ENCODE measurements around the gene RAD21L1.

Gene RAD21L1

GRCh38 chr20:1203630-1204029 is 22.2 kb upstream of the RAD21L1 start:
- no peak for TF ChIP-seq TAF1 (IDR thresholded peaks at IDR 0.05; ENCODE audit: low read depth)
- TF ChIP-seq RAD21 (IDR thresholded peaks at IDR 0.05; ENCODE audit: low read depth): no peak

DNA sequence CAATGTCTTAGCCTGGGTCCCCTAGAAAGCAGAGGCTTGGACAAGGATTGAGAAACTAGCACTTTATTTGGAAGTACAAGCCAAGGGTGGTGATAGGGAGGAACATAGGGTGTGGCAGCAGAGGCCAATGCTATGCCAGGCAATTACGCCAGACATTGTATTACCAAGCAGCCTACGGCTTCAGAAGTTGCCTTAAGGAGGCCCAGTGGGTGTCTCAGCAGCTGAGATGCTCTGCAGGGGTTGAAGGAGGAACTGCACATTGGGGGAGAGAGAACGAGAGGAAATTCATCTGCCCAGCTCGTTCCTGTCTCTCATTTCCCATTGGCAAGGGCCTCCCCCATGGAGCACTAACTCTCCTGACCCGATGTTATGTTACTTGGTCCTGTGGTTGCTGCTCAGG is 21.7 kb upstream of the RAD21L1 start:
- no peak for TF ChIP-seq EP300 (IDR thresholded peaks at IDR 0.05; ENCODE audit: borderline replicate concordance)
- TF ChIP-seq USF1 (IDR thresholded peaks at IDR 0.05): no peak
- no peak for TF ChIP-seq MAX (IDR thresholded peaks at IDR 0.05)
- TF ChIP-seq CEBPB (IDR thresholded peaks at IDR 0.05): no peak
- no peak for TF ChIP-seq NFIC (IDR thresholded peaks at IDR 0.05)
- TF ChIP-seq, protein P1, sequence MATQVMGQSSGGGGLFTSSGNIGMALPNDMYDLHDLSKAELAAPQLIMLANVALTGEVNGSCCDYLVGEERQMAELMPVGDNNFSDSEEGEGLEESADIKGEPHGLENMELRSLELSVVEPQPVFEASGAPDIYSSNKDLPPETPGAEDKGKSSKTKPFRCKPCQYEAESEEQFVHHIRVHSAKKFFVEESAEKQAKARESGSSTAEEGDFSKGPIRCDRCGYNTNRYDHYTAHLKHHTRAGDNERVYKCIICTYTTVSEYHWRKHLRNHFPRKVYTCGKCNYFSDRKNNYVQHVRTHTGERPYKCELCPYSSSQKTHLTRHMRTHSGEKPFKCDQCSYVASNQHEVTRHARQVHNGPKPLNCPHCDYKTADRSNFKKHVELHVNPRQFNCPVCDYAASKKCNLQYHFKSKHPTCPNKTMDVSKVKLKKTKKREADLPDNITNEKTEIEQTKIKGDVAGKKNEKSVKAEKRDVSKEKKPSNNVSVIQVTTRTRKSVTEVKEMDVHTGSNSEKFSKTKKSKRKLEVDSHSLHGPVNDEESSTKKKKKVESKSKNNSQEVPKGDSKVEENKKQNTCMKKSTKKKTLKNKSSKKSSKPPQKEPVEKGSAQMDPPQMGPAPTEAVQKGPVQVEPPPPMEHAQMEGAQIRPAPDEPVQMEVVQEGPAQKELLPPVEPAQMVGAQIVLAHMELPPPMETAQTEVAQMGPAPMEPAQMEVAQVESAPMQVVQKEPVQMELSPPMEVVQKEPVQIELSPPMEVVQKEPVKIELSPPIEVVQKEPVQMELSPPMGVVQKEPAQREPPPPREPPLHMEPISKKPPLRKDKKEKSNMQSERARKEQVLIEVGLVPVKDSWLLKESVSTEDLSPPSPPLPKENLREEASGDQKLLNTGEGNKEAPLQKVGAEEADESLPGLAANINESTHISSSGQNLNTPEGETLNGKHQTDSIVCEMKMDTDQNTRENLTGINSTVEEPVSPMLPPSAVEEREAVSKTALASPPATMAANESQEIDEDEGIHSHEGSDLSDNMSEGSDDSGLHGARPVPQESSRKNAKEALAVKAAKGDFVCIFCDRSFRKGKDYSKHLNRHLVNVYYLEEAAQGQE (IDR thresholded peaks at IDR 0.05; ENCODE audit: low read depth): no peak
- TF ChIP-seq TCF12 (IDR thresholded peaks at IDR 0.05; ENCODE audit: low read depth): no peak
- no peak for TF ChIP-seq EGR1 (IDR thresholded peaks at IDR 0.05)

DNA sequence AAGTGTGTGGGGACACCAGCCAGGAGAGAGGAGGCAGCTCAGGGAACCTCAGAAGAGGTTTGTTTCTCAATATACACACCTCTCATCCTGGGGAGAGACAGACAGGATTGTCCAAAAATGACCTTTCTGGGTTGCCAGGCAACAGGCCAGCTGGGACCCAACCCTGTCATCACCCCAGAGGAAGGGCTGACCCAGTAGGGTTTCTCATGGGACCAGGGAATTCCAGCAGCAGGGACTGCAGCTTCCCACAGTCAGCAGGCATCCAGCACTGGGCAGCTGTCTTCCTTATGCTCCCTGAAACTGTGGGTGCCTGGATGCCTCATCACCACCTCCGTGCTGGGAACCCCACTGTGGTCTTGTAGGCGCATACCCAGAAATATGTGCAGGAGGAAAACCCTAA is 21.3 kb upstream of the RAD21L1 start:
- no peak for TF ChIP-seq MAX (IDR thresholded peaks at IDR 0.05)
- TF ChIP-seq CREB1 (IDR thresholded peaks at IDR 0.05; ENCODE audit: low read depth): no peak
- TF ChIP-seq, protein P1 (IDR thresholded peaks at IDR 0.05; ENCODE audit: low read depth): no peak
- no peak for TF ChIP-seq CEBPB (IDR thresholded peaks at IDR 0.05)
- no peak for TF ChIP-seq EP300 (IDR thresholded peaks at IDR 0.05; ENCODE audit: borderline replicate concordance)
- TF ChIP-seq TEAD4 (IDR thresholded peaks at IDR 0.05): no peak
- TF ChIP-seq NFIC (IDR thresholded peaks at IDR 0.05): no peak
- no peak for TF ChIP-seq USF1 (IDR thresholded peaks at IDR 0.05)
- TF ChIP-seq EGR1 (IDR thresholded peaks at IDR 0.05): no peak
- no peak for TF ChIP-seq RAD21 (IDR thresholded peaks at IDR 0.05; ENCODE audit: low read depth)
- no peak for TF ChIP-seq TAF1 (IDR thresholded peaks at IDR 0.05; ENCODE audit: low read depth)
- TF ChIP-seq FOXM1 (IDR thresholded peaks at IDR 0.05; ENCODE audit: borderline replicate concordance, low read depth): no peak
- no peak for TF ChIP-seq YY1 (IDR thresholded peaks at IDR 0.05; ENCODE audit: low read depth)
- TF ChIP-seq ZBTB7A (IDR thresholded peaks at IDR 0.05; ENCODE audit: low read depth): no peak

GRCh38 chr20:1205802-1206201 is 20.0 kb upstream of the RAD21L1 start:
- TF ChIP-seq TAF1 (IDR thresholded peaks at IDR 0.05; ENCODE audit: low read depth): no peak
- no peak for TF ChIP-seq CREB1 (IDR thresholded peaks at IDR 0.05; ENCODE audit: low read depth)
- no peak for TF ChIP-seq YY1 (IDR thresholded peaks at IDR 0.05; ENCODE audit: low read depth)
- no peak for TF ChIP-seq MAX (IDR thresholded peaks at IDR 0.05)
- no peak for TF ChIP-seq EGR1 (IDR thresholded peaks at IDR 0.05)
- no peak for TF ChIP-seq CEBPB (IDR thresholded peaks at IDR 0.05)
- TF ChIP-seq FOXM1 (IDR thresholded peaks at IDR 0.05; ENCODE audit: borderline replicate concordance, low read depth): no peak
- no peak for TF ChIP-seq EP300 (IDR thresholded peaks at IDR 0.05; ENCODE audit: borderline replicate concordance)
- TF ChIP-seq ZBTB7A (IDR thresholded peaks at IDR 0.05; ENCODE audit: low read depth): no peak
- no peak for TF ChIP-seq RAD21 (IDR thresholded peaks at IDR 0.05; ENCODE audit: low read depth)
- no peak for TF ChIP-seq USF1 (IDR thresholded peaks at IDR 0.05)

DNA sequence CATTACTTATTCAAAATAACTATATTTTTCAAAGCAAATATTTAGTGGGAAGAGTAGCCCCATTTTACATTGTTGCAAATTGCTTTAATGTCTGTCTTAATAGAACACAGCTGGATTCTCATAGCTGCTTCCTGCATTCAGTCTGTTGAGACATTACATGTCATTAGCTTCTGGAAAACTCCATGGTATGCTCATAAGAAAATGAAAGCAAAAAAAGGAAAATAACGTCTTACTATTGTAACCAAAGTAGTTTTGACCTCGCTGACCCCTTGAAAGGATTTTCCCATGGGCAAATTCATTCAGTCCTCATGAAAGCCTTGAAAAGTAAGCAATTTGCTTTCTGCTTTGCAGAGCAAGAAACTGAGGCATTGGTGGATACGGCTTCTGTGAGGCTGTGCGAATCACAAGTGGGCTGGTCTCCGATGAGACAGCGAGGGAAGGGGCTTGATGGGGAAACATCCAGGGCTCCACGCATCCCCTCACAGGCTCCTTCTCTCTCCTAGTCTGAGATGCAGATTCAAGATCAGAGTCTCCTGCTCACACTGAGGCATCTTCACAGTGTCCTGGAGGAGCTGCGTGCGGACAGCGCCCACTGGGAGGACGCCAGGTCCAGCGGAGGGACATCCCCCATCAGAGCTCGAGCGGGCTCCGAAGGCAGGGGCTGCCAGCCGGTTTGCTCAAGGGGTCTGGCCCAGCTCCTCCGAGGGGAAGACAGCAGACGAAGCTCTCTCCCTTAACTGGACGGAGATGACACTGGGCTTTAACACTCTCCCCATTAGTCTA is 19.3 kb upstream of the RAD21L1 start:
- TF ChIP-seq YY1 (IDR thresholded peaks at IDR 0.05; ENCODE audit: low read depth) (no peak), CREB1 (IDR thresholded peaks at IDR 0.05; ENCODE audit: low read depth) (no peak), USF1 (IDR thresholded peaks at IDR 0.05) (no peak), EP300 (IDR thresholded peaks at IDR 0.05; ENCODE audit: borderline replicate concordance) (no peak), FOXM1 (IDR thresholded peaks at IDR 0.05; ENCODE audit: borderline replicate concordance, low read depth) (no peak), MAX (IDR thresholded peaks at IDR 0.05) (no peak), TEAD4 (IDR thresholded peaks at IDR 0.05) (no peak), TAF1 (IDR thresholded peaks at IDR 0.05; ENCODE audit: low read depth) (no peak), ZBTB7A (IDR thresholded peaks at IDR 0.05; ENCODE audit: low read depth) (no peak), NFIC (IDR thresholded peaks at IDR 0.05) (no peak), EGR1 (IDR thresholded peaks at IDR 0.05) (no peak), CEBPB (IDR thresholded peaks at IDR 0.05) (no peak), RAD21 (IDR thresholded peaks at IDR 0.05; ENCODE audit: low read depth) (no peak), TCF12 (IDR thresholded peaks at IDR 0.05; ENCODE audit: low read depth) (no peak)
- TF ChIP-seq, protein P1 (IDR thresholded peaks at IDR 0.05; ENCODE audit: low read depth): no peak

Data from Ishikawa (cell line).